HepG2 (cell line): Measurements from ENCODE around the gene FALEC. TPM values are rescaled to one million over a fixed set of nuclear protein-coding genes. Genes with fewer than 3 reads are reported as not detected.

Experiments used
- EP300 ChIP-seq, 3 experiments: sonication (generic) in 1 of 3; formaldehyde crosslinking in 1 of 3; IDR thresholded peaks; 2 replicates each; pipeline versions ENCODE4 v1.5.1 to v1.6.1; 2011 to 2020; ENCODE audit warnings: low read depth in 2 of 3, low read length in 2 of 3, borderline replicate concordance in 1 of 3, improper control_type of control experiment in 1 of 3, mild to moderate bottlenecking in 1 of 3, missing genetic modification reagents in 1 of 3, moderate library complexity in 1 of 3
- FLYWCH1 ChIP-seq: sonication (generic); formaldehyde crosslinking; IDR thresholded peaks from 2 replicates; pipeline ENCODE4 v1.8.1; 2023; ENCODE audit warnings: mild to moderate bottlenecking, missing genetic modification reagents
- GTF3A ChIP-seq: sonication (generic); formaldehyde crosslinking; conservative IDR thresholded peaks from 2 replicates; pipeline ENCODE4 v1.4.0; 2020; ENCODE audit warnings: mild to moderate bottlenecking, missing genetic modification reagents
- MBD4 ChIP-seq: IDR thresholded peaks from 2 replicates; pipeline ENCODE4 v1.6.1; 2012; ENCODE audit warnings: low read length, inconsistent platforms, borderline replicate concordance
- NR0B2 ChIP-seq: sonication (generic); formaldehyde crosslinking; IDR thresholded peaks from 2 replicates; pipeline ENCODE4 v1.4.0; 2020; ENCODE audit warnings: mild to moderate bottlenecking, missing genetic modification reagents
- NR2F2 ChIP-seq: IDR thresholded peaks from 2 replicates; pipeline ENCODE4 v1.6.1; 2012; ENCODE audit warnings: low read depth, inconsistent platforms, borderline replicate concordance
- PHF8 ChIP-seq: sonication (generic); formaldehyde crosslinking; IDR thresholded peaks from 2 replicates; pipeline ENCODE4 v1.5.0; 2020; ENCODE audit warnings: missing genetic modification reagents
- PTBP1 ChIP-seq: fragments of 200-400 bp; formaldehyde crosslinking; IDR thresholded peaks from 2 replicates; pipeline ENCODE4 v1.6.1; 2018; ENCODE audit warnings: low read length, low read depth; ENCODE audit not compliant: poor library complexity, severe bottlenecking
- RBAK ChIP-seq: sonication (generic); formaldehyde crosslinking; IDR thresholded peaks from 2 replicates; pipeline ENCODE4 v1.5.1; 2020; ENCODE audit warnings: mild to moderate bottlenecking, missing genetic modification reagents
- SCMH1 ChIP-seq: sonication (generic); formaldehyde crosslinking; IDR thresholded peaks from 2 replicates; pipeline ENCODE4 v1.9.0; 2021; ENCODE audit warnings: missing genetic modification reagents, mild to moderate bottlenecking, borderline replicate concordance
- STAT5B ChIP-seq: sonication (generic); formaldehyde crosslinking; IDR thresholded peaks from 2 replicates; pipeline ENCODE4 v1.4.0; 2020; ENCODE audit warnings: missing genetic modification reagents
- TFE3 ChIP-seq: IDR thresholded peaks from 2 replicates; pipeline ENCODE4 v1.6.1; 2016
- THAP9 ChIP-seq: sonication (generic); formaldehyde crosslinking; IDR thresholded peaks from 2 replicates; pipeline ENCODE4; 2020; ENCODE audit warnings: missing genetic modification reagents, mild to moderate bottlenecking, borderline replicate concordance
- ZNF33A ChIP-seq: sonication (generic); formaldehyde crosslinking; IDR thresholded peaks from 2 replicates; pipeline ENCODE4 v1.5.1; 2020; ENCODE audit warnings: missing genetic modification reagents, mild to moderate bottlenecking, moderate library complexity, borderline replicate concordance
- ZNF564 ChIP-seq: sonication (generic); formaldehyde crosslinking; IDR thresholded peaks from 2 replicates; pipeline ENCODE4 v1.8.1; 2023; ENCODE audit warnings: mild to moderate bottlenecking, missing genetic modification reagents
- ZNF605 ChIP-seq: sonication (generic); formaldehyde crosslinking; IDR thresholded peaks from 2 replicates; pipeline ENCODE4 v1.8.0; 2022; ENCODE audit warnings: mild to moderate bottlenecking, missing genetic modification reagents
- ZNF710 ChIP-seq: sonication (generic); formaldehyde crosslinking; IDR thresholded peaks from 2 replicates; pipeline ENCODE4 v1.5.0; 2020; ENCODE audit warnings: mild to moderate bottlenecking, missing genetic modification reagents, borderline replicate concordance
- ZNF740 ChIP-seq: sonication (generic); formaldehyde crosslinking; IDR thresholded peaks from 2 replicates; pipeline ENCODE4 v1.4.0; 2020; ENCODE audit warnings: missing genetic modification reagents
- ZNF891 ChIP-seq: sonication (generic); formaldehyde crosslinking; IDR thresholded peaks from 2 replicates; pipeline ENCODE4 v1.5.0; 2020; ENCODE audit warnings: mild to moderate bottlenecking, missing genetic modification reagents
- polyA plus RNA-seq, 8 experiments: library from polyadenylated mRNA; depleted of rRNA in 3 of 8; stranded (reverse) in 7 of 8; unstranded in 1 of 8; fragments of >200 nt; fragmentation: Illumina TruSeq in 4 of 8; extraction: Trizol in 4 of 8; gene quantifications; 2 replicates each; pipeline versions ENCODE4 v1.2.1 to v1.2.3, GENCODE V29; 2011 to 2016; ENCODE audit warnings: low read depth in 4 of 8, missing spikeins in 1 of 8, mixed read lengths in 1 of 8; ENCODE audit not compliant: insufficient read depth in 1 of 8
- total RNA-seq, 5 experiments: library from RNA; depleted of rRNA; stranded (reverse); fragments of >200 nt; fragmentation: Illumina TruSeq; extraction: Trizol; gene quantifications; 2 replicates each; pipeline ENCODE4 v1.2.3, GENCODE V29; 2016; ENCODE audit warnings: low read depth in 1 of 5

The FALEC gene
- total and polyA plus RNA-seq, 2 of the 13 experiments (the other 11 are each of a cell fraction or from before 2014, with no cell fraction given), result 0.33 to 0.71 TPM

- no peak for TF ChIP-seq ZNF710 (CRISPR knock-in tag)
- TF ChIP-seq MBD4, result no peak
- TF ChIP-seq FLYWCH1 (CRISPR knock-in tag), result no peak
- peak; percentile 89; the same call in 1 of the 2 replicates for TF ChIP-seq STAT5B (CRISPR knock-in tag)
- TF ChIP-seq SCMH1 (CRISPR knock-in tag), result no peak
- no peak for TF ChIP-seq PTBP1
- no peak; the same call in 1 of the 2 replicates for TF ChIP-seq NR0B2 (CRISPR knock-in tag)
- TF ChIP-seq RBAK (CRISPR knock-in tag), result no peak
- TF ChIP-seq ZNF564 (CRISPR knock-in tag), result peak; percentile 43; the same call in 1 of the 2 replicates
- TF ChIP-seq NR2F2, result no peak
- peak; percentile 71; the same call in 1 of the 2 replicates for TF ChIP-seq THAP9
- peak in 1 of 2 experiments; percentile 29; a peak in 1 of 4 replicates for TF ChIP-seq EP300 (IDR thresholded peaks at IDR 0.05; ENCODE audit: low read depth in 2 of 2, low read length in 2 of 2)
- 0 out of 2 replicates have a peak, but pooled peaks have one; percentile 41 for TF ChIP-seq EP300 (CRISPR knock-in tag; IDR thresholded peaks at IDR 0.05; ENCODE audit: borderline replicate concordance)
- no peak for TF ChIP-seq ZNF33A (CRISPR knock-in tag)
- no peak for TF ChIP-seq GTF3A
- TF ChIP-seq ZNF605 (CRISPR knock-in tag), result no peak
- TF ChIP-seq TFE3 (CRISPR knock-in tag), result peak; percentile 51; the same call in 1 of the 2 replicates
- TF ChIP-seq ZNF891 (CRISPR knock-in tag), result 0 out of 2 replicates have a peak, but pooled peaks have one; percentile 79
- TF ChIP-seq ZNF740, result peak; percentile 84
- peak; percentile 70 for TF ChIP-seq PHF8 (CRISPR knock-in tag)
Observed at GRCh38 chr1:150486966-150487762, 28.4 kb upstream of the FALEC start, which contains the start of gene TARS2 (continued).
